ENCODE measurements around the gene CNDP2.

Gene CNDP2

DNA sequence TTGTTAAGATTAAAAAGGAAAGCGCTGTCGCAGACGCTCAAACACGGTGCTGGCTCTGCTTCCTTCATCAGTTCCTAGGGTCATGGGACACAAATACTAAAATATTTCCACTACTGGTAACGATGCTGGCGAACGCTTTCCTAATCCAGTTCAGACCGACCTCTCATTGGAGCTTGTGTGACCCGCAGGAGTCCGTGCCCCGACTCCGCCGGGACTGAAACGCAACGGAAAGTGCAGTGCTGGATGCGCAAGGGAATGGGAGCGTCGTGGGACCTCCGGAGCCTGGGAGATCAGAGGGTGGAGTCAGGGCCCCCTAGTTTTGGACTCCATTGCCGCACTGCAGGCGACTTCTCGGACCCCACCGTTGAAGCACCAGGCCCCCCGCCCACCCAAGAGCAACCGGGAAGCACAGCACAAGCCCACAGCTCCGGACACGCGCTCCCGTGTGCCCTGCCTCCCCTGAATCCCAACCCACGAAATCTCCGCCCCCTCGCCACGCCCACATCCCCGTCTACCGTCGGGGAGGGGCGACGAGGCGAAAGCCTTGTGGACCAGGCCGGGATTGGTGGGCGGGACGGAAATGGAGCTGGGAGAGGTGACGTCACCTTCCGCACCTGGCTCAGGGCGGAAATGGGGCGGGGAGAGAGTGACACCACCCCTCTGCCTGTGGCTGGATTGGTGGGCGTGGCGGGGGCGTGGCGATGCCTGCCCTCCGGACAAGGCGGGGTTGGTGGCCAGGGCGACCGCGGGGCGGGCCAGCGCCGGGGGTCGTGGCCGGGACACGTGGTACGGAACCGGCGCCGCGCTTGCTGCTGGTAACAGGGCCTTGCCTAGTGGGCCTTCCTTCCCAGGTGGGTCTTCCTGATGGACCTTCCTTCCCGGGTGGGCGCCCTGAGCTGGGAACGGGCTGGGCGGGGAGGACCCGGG lies at the start of gene CNDP2:
Gene CNDP2 (plus strand): TSS at position 783 of the 927 bp plus-strand sequence. CDS start 3,611 bp downstream, outside the sequence.
- DNase-seq = peak; percentile 100

DNA sequence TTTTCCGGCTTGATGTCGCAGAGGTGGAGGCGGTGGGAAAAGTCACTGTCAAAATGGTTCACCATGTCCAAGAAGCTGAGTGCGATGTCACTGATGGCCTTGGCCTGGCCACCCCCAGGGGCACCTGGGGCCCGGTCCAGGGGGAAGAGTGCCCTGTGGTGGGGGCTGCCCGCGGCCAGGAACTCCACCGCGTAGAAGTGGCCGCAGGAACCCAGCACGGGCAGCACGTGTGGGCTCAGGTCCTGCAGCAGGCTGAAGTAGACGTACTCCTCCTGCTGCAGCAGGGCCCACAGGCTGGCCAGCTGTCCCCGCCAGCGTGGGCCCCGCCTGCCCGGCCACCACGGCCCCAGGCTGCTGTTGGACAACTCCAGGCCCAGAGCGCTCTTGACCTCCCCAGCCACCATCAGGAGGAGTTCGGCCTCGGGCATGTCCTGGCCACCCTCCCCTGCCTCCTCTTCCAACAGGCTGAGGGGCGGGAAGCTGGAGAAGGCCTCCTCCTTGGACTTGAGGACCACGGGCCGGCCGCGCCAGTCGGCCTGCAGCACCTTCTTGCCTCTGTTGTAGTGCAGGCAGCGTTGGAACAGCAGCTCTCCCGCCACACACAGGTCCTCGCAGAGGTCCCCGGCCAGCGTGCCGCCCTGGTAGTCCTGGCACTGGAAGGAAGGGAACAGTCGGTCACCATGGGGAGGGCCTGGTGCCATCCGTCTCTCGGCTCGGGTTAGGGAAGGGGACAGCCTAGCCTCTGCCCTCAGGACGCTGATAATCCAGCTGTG lies 49.3 kb upstream of the CNDP2 start:
- DNase-seq = no peak

DNA sequence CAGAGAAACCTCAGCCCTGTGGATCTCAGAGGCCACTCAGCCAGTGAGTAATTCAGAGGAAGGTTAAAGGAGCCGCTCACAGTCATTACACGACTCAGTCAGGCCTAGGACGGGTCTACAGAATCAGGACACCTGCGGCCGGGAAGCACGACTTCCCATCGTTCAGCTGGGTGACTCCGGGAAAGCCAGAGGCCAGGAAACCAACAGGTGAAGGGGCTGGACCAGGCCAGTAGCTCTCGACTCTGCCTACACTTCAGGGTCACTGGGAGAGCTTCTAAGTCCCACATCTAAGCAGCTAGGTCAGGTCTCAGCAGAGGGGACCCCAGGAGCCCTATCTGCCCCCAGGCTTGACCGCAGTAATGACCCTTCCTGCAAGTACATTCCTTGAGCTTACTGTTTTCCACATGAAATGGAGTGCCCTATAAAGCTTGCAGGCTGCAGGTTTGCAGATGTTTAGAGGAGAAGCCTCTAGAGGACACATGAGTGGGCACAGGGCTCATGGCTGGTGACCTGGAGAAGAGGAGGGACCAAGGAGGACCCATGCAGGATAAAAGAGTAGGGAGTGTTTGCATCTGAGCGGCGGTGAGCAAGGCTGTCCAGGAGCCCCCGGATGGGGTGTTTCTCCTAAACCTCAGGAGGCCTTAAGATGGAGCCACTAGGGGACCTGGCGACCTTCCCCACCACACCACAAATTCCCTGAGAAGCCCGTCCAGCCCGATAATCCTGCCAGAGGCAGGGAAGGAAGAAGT lies 48.6 kb upstream of the CNDP2 start:
- no peak for DNase-seq

DNA sequence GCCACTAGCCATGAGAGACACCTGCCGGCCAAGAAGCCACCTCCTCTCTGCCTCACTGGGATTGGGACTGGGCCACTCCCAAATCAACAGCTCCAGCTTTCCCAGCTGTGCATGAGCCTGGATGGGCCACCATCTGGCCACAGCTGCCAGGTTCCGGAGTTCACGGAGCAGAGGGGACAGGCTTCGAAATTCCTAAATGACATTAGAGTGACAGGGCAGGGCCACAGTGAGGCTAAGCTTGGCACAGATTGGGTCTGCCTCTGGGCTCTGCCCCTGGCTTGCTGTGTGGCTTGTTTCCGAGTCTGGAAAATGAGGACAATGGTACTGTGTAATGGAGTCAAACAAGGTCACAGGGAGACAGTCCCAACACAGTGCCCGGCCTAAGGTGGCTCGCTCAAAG lies 45.5 kb upstream of the CNDP2 start:
- DNase-seq = no peak

DNA sequence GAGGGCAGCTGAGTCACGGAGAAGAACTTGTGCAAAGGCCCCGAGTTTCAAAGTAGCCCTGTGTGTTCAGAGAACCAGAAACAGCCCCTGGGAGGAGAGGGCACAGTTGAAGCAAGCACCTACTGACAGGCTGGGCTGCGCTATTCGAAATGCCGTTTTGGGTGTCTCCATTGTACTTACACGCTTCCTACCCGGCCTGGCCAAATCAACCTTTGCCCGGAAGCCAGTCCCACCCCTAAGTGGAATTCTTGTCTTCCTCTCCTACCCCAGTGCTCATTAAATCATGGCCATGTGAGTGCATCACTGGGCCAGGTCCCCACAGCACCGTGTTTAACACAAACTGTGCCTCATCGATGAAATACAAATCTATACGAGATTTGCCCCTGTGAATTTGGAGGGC lies 45.0 kb upstream of the CNDP2 start:
- DNase-seq = no peak

DNA sequence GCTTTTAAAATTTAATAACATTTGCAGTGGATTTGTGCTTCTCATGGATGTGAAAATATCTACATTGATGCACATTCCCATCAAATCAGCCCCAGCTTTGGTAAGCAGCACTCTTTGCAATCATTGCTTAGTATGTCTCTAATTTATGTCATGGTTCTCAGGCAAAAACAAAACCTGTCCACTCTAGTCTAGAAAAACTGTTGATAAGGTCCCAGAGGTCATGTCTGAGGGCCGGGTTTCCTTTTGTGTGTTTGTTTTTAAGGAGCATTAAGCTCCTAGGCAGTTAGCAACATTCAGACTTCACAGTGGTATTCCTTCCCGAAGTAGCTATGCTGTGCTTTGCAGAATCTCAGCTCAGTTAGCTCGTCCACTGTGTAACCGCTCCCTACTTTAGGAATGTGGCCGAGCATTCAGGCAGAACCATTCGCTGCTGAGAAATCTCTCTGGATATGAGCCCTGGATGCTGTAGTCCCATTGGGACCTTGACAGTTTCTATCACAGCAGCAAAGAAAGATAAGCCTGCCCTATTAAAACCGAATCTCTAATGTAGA lies 43.1 kb upstream of the CNDP2 start:
- DNase-seq = no peak

DNA sequence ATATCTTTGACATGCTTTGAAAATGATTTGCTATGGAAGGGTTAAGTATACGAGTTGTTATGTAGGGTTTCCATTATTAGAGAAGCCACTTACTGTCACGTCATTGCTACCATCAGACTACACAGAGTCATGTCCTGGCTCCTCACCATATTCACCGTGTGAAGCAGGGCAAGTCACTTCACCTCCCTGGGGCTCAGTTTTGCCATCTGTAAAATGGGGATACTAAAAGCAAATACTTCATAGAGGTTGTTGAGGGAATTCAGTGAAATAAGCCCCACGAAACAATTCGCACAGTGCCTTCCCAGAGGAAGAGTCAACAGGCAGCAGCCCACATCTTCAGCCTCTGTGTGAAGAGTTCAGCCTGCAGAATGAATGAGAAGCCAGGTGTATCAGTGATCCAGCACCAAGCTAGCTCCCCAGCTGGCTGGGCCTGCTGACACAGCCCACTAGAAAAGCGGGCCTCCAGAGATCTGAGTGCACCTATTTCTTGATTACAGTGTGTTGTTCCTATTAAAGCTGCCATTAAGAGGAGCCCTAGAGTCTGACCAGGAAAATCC lies 42.4 kb upstream of the CNDP2 start:
- no peak for DNase-seq

DNA sequence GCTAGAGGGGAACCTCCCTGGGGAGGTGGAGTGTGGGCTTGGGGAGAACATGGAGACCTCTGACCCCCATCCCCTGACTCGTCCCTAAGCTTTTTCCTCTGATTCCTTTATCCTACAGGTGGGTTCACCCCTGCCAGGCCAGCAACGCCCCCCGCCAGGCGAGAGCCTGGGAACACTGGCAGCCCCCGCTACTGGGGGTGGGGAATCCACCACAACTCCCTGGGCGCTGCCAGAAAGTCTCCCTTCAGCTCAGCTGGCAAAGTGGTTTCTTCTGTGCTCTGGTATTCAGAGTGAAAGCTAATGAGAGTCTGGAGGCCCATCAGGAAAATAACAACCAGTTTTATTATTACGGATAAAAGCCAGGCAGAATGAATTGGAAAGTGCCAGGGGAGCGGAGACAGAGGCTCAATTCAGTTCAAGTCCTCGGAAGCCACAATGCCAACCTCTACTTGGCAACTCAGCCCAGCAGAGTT lies 41.8 kb upstream of the CNDP2 start:
- no peak for DNase-seq

DNA sequence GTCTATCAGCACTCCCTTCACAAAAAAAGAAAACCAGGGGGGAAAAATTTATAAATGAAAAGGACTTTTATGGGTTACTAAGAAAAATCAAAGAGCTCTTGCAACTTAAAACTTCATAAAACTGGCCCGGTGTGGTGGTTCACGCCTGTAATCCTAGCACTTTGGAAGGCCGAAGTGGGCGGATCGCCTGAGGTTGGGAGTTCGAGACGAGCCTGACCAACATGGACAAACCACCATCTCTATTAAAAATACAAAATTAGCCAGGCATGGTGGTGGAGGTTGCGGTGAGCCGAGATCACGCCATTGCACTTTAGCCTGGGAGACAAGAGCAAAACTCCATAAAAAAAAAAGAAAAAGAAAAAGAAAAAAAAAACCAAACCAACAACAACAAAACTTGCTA lies 40.8 kb upstream of the CNDP2 start:
- no peak for DNase-seq

DNA sequence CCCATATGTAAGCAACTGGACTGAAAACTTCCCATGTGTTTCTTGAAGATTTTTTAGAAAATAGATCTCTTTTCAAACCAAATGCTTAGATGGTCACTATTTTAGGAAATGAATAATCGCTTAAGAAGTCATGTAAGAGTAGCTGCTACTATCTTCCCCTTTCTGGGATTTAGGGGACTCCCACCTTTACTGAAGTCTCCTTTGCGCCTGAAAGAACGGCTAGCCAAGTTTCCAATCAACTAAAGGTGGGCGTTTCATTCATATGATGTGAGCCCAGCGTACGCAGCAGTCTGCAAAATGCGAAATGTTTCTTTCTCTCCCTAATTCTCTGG lies 40.2 kb upstream of the CNDP2 start:
- no peak for DNase-seq

DNA sequence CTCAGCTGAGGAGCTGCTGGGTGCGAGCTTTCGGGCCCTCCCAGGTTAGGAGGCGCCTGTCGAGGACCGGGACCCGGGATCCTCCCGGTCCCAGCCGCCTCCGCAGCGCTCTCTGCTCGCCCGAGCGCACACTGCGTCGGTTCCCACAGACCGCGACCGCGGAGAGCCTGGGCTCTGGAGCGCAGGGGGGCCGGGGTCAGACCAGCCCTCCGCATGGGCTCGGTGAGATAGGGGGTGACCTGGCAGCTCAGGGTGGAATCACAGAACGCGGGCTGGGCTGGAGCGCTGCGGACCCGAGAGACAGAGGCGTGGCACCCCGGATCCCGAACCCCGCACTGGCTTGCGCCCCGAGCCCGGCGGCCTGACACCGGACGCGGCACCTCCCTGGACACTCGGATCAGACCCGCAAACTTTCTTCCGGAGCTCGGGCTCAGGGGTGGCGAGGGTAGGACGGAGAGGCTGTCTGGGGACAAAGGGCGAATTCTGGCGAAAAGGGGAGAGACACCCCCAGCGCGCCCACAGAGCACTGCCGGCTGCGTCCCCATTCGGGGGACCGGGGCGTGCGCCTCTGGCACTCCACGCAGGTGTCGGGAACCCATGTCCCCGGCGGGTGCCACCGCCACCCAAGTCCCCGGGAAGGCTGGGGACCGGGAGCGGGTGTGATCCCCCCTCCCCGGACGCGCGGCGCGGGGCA lies 39.7 kb upstream of the CNDP2 start:
- no peak for DNase-seq

DNA sequence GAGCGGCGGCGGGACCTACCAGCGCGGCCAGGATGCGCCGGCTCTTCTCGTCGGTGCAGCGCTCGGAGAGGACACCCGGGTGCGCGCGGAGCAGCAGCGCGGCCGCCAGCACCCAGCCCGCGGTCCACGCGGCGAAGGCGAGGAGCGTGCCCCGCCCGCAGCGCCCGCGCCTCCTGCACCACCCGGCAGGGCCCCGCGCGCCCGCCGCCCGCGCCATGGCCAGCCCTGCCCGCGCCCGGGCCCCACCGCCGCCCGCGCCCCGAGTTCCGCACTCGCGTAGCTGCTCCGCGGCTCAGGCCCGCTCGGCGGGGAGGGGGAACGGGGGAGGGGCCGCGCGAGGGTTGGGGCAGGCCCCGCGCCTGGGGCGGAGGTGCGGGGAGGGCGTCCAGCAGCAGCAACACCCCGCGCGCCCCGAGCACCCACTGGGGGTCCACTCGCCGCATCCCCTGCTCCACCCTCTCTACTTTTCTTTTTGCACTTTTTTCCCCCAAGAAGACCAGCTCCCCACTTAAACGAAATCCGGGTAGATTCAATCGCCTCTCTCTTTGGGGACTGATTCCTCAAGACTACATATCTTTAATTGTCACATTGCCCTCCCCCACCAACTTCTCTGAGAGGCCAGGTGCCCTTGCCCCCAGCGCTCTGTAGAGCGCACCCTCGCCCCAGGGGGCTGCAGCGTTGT lies 39.0 kb upstream of the CNDP2 start, which contains the start of gene DIPK1C:
Gene DIPK1C (minus strand): TSS at position 266 of the 682 bp plus-strand sequence. CDS start 49 bp downstream, at position 217.
- no peak for DNase-seq

DNA sequence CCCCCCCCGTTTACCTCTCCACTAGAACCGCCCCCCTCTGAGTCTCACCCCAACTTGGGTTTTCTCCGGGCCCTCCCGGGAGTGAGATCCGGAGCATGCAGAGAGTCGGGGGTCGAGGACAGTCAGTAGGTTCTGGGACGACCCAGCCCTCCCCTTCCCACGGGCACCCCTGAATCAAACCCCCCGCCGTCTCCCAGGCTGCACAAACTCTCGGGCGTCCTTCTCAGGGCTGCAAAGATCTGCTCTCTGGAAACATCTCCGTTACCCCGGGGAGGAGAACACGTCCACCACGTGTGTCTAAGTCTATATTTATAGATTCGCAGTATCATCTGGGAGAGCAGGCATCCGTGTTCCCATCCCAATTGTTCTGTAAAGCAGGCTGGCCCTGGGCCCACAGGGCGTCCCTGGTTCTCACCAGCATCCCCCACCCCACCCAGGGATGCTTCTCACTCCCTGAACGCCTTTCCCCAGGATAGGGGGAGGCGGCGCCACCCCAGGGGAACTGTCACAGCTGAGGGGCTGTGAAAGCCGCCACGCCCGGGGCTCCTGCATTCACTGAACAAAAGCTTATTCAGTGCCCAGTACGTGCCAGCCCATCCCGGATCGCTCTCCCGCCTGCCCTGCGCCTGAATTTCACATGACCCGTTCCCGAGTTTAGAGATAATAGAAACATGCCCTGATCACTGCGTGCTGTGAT lies 38.3 kb upstream of the CNDP2 start:
- DNase-seq = no peak

DNA sequence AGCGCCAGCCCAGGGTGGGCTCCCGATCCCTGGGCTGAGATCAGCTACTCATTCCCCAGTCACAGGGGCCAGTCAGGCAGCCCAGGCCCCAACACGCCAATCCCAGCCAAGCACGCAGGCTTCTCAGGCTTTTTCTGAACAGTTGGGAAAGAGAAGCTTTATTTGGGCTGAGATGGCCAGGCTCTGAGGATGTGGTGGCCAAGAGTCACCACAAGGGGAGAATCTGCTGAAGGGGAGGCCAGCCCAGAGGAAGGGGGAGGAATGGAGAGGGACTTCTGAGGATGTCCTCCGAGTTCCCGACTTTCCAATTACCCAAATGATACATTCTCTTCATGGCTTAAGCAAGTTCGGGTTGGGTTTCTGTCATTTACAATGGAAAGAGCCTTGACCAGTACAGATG lies 36.3 kb upstream of the CNDP2 start:
- DNase-seq = no peak

DNA sequence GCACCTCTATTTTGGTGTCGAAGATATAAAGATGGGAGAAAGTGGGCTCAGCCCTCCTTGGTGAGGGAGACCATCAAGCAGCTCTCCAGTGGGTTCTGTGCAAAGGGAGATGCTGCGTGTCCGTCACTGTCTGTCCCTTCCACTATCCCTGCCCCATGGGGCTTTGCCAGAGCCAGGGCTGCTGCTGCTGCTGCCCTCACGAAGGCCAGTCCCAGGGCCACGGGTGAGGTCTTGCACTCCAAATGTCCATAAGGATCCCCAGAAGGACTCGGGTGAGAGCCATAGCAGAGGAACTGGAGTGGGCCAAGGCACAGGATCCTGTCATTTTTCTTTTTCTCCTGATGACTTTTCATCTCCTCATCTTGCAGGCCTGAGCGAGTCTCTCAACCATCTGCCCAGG lies 35.3 kb upstream of the CNDP2 start:
- no peak for DNase-seq

DNA sequence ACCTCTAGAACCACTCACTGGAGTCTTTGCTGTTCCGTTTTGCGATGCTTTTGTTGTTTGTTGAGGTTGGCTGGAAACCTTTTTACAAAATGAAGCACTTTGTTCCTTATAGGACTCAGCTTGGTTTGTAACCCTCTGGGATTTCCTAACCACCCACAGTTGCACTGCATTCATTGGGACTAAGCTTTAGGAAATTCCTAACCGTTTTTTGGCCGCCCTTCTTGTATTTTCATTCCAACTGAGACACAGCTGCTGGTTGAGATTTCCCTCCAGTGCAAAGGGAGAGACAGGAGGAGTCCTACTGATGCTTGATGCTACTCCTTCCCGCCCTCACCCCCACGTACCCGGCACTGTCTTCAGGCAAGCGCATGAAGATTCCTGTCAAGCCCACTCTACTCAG lies 32.9 kb upstream of the CNDP2 start:
- DNase-seq = no peak

DNA sequence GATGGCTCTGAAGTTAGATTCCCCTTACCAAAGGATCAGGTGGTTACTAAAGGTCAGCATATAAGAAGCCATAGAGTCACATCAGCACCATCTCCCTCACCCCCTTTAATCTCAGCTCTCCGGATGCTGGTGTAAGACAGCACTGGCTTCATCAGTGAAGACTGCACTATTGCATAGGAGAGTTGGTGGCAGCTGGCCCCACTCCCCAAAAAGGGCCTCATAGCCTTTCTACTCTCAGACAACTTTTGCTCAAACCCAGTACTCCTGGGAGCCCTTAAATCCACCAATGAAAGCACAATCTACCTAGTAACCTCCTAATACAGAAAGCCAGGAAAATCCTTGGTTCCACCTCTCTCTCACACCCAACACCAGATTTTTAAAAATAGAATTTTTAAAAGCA lies 32.2 kb upstream of the CNDP2 start:
- DNase-seq = no peak

DNA sequence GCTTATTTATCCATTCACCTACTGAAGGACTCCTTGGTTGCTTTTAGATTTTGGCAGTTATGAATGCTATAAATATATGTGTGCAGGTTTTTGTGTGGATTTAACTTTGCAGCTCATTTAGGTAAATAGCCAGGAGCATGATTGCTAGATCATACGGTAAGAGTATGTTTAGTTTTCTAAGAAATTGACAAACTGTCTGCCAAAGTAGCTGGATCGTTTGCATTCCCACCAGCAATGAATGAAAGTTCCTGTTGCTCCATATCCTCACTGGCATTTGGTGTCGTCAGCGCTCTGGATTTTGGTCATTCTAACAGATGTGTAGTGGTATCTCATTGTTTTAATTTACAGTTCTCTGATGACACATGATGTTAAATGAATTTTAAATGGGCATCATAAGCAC lies 30.4 kb upstream of the CNDP2 start:
- no peak for DNase-seq

DNA sequence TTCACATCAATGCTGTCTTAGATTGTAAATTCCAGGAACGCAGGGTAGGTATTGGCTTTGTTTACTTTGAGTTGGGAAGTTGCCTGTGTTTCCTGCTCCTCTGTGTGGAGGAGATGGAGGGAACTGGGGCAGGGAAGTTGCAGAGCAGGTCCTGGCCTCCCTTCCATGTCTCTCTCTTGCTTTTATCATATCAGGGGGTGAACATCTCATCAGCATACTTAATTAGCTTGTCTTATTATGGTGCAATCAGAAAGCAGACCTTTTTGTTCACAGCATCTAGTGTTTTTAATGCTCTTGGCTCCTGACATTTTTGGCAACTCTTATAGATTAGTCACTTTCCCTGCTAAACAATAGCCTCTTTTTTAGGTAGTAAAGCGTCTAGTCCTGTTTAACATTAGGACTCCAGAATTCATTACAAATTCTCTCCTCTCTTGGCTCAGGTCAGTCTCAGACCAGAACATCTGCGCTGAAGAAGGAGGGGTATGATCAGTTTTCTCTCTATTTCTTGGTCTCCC lies 27.6 kb upstream of the CNDP2 start:
- DNase-seq = no peak

DNA sequence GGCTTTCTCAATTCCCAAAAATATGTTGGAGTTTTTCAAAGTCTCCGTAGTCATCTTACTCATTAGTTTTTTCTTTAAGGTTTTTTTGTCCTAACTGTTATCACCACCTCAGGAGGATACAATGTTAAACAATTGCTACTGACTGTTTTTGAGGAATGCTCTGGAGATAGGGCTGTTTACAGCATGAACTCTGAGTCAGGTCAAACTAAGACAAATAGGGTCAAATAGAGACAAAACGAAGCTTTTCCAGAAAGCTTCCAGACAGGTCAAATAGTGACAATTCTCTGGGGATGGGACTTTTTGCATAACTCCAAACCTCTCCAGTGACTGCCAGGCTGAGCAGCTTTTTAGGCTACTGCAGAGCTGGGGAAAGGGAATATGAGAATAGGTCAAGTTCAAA lies 23.9 kb upstream of the CNDP2 start:
- DNase-seq = no peak

All from activated CD4-positive, CD25-positive, alpha-beta regulatory T cell treated with anti-CD3 and anti-CD28 coated beads, Interleukin-2, amount 50 U/mL, for 72 hours (primary cell).